HG02678 (cell line): ENCODE data around the gene AP4B1.

Experiments used
- ATAC-seq: cut with Tn5 transposase; IDR thresholded peaks from one replicate; pipeline ENCODE4 v1.9.1; 2021; ENCODE audit warnings: mild to moderate bottlenecking, moderate library complexity; ENCODE audit not compliant: unreplicated experiment

AP4B1 gene

GRCh38 chr1:113930499-113931161, 26.0 kb upstream of the AP4B1 start:
- peak; percentile 30 for ATAC-seq

- ATAC-seq: peak; percentile 31
Measured at GRCh38 chr1:113929750-113930498, 25.3 kb upstream of the AP4B1 start.

GRCh38 chr1:113928941-113929749, 24.5 kb upstream of the AP4B1 start, which contains the start of gene HIPK1:
TSS of gene HIPK1 (plus strand) at chr1:113929324.
- ATAC-seq: peak; percentile 64

GRCh38 chr1:113928187-113928930, 23.8 kb upstream of the AP4B1 start:
- ATAC-seq: peak; percentile 32

- no peak for ATAC-seq
Measured at GRCh38 chr1:113924473-113924872, 19.9 kb upstream of the AP4B1 start.

- ATAC-seq: no peak
Measured at GRCh38 chr1:113922957-113923356, 18.4 kb upstream of the AP4B1 start.

- no peak for ATAC-seq
Measured at GRCh38 chr1:113918243-113918642, 13.6 kb upstream of the AP4B1 start.

- no peak for ATAC-seq
Measured at GRCh38 chr1:113917400-113918082, 12.9 kb upstream of the AP4B1 start.

- no peak for ATAC-seq
Measured at GRCh38 chr1:113916974-113917373, 12.4 kb upstream of the AP4B1 start.

GRCh38 chr1:113913887-113914664, 9.5 kb upstream of the AP4B1 start:
- ATAC-seq: no peak

GRCh38 chr1:113913312-113913668, 8.7 kb upstream of the AP4B1 start:
- no peak for ATAC-seq

GRCh38 chr1:113912594-113913311, 8.2 kb upstream of the AP4B1 start:
- no peak for ATAC-seq

GRCh38 chr1:113905435-113905861, 849 bp upstream of the AP4B1 start:
- ATAC-seq: peak; percentile 2

- peak; percentile 27 for ATAC-seq
Measured at GRCh38 chr1:113904293-113904673, 316 bp downstream of the AP4B1 start.

- no peak for ATAC-seq
Measured at GRCh38 chr1:113903501-113904292, 902 bp downstream of the AP4B1 start.

- no peak for ATAC-seq
Measured at GRCh38 chr1:113901191-113901590, 3.4 kb downstream of the AP4B1 start.

GRCh38 chr1:113899111-113899510, 5.5 kb downstream of the AP4B1 start:
- no peak for ATAC-seq

GRCh38 chr1:113898241-113898814, 6.3 kb downstream of the AP4B1 start:
- no peak for ATAC-seq
